ENCODE measurements around the gene SPTLC2. TPM values are rescaled to one million over a fixed set of nuclear protein-coding genes. Genes with fewer than 3 reads are reported as not detected.
A peak's percentile ranks its signal among the peaks of the same experiment; 100 is the strongest.
"Not testable (repeated sequence)": the region's sequence is repeated elsewhere in the genome, so short reads cannot be mapped to it uniquely, and the experiment has no call there.

SPTLC2 gene
- total RNA-seq, 2 experiments from 2014 or later: 23.6 to 23.9 TPM

DNA sequence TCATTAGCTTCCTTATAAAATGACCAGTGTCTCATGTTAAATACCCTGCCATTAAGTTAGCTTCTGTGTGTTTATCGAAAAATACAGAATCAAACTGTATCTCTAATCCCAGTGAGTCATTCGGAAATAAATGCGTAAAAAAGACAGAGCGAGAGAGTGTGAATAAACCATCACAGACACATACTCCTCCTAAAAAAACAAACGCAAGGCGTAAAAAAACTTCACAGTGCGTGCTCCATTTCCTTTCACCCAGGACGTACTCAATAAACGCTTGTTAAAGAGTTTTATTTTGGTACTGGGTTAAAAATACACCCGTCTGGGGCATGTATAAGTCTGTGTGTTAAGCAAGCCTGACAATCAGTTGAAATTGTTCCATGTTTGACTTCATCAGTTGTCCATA is 59.0 kb downstream of the SPTLC2 start:
- Mint-ChIP-seq H3K27ac (no peak overlapping the region), H3K9me3 (no peaks in the 10 kb centered on the region), H3K4me3 (no peak overlapping the region), H3K27me3 (no peaks in the 10 kb centered on the region), H3K4me1 (ENCODE audit: low read depth) (peaks cover 9% of the 10 kb centered on the region), H3K36me3 (peaks cover 12% of the 10 kb centered on the region)
- no peak for DNase-seq
- POLR2A ChIA-PET: no interaction called here
- intact Hi-C loops (cut with micrococcal nuclease): no loop called here
- CTCF ChIA-PET: no interaction called here

DNA sequence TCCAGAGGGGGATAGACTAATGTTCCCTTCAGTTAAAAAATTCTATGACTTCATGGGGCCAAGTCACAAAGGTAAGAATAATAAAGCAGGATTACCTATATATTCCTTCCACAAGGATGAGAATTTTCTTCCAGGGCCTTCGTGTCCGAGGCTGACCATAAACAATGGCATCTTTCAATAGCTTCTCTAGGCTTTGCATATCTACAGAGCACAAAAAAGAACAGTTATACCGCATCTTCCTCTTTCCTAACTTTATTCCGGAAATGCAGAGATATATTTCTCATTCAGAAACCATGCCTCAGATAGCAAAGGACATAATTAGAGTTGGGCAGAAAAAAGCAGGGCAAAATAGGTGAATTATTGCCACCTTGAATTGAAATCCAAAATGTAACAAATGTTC is 59.5 kb downstream of the SPTLC2 start:
- Mint-ChIP-seq H3K27me3 (no peaks in the 10 kb centered on the region), H3K4me1 (ENCODE audit: low read depth) (peaks cover 9% of the 10 kb centered on the region), H3K27ac (no peak overlapping the region), H3K36me3 (peaks cover 12% of the 10 kb centered on the region), H3K9me3 (no peaks in the 10 kb centered on the region), H3K4me3 (no peak overlapping the region)
- intact Hi-C loops (cut with micrococcal nuclease): no loop called here
- POLR2A ChIA-PET: no interaction called here
- no peak for DNase-seq
- CTCF ChIA-PET: no interaction called here

DNA sequence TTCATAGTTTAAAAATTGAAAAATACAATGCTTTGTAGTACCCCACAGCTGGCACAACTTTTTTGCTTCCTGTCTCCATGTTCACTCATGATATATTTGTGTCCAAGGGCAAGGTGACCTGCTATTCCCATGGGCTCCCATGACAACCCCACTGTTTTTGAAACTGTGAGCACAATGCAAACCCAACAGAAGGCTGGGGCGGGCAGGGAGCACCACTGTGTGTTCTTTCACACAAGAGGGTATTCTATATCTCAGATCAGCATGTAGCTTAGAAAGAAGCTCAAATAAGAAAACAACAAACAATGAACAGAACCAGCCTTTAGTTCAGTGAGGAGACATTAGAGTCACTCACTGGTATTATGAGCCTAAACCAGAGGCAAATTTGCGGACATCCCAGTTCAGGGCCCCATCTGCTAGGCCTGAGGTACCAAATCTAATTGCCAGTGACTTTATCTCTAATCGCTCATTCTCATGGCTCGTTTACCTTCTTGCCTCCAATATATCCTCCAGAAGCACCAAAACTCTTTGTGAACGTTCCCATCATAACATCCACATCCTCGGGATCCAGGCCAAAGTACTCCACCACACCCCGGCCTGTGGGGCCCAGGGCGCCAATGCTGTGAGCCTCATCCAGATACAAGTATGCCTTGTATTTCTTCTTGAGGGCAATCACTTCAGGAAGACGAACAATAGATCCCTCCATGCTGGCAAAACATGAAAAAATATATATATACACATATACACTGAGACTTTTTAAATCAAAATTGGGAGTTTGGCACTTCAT is 61.4 kb downstream of the SPTLC2 start:
- CTCF ChIA-PET: no interaction called here

DNA sequence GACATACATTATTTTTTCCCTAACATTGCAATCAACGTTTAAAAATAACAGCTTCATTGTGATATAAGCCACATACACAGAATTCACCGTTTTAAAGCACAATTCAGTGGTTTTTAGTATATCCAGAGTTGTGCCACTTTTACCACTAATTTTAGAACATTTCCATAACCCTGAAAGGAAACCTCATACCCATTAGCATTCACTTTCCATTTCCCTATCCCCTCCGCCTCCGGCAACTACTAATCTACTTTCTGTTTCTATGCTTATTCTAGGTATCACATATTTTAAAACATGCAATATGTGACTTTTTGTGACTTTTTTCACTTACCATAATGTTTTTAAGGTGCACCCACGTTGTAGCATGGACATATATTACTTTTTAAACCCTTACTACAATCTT is 62.2 kb downstream of the SPTLC2 start:
- peaks cover 10% of the 10 kb centered on the region for H3K36me3 Mint-ChIP-seq
- ChIA-PET CTCF (no interaction called here), POLR2A (no interaction called here)
- DNase-seq: no peak
- H3K9me3 Mint-ChIP-seq: no peaks in the 10 kb centered on the region
- no peaks in the 10 kb centered on the region for H3K27me3 Mint-ChIP-seq
- peak overlapping the region; percentile 18 for H3K27ac Mint-ChIP-seq
- peaks cover 9% of the 10 kb centered on the region for H3K4me1 Mint-ChIP-seq (ENCODE audit: low read depth)
- intact Hi-C loops (cut with micrococcal nuclease): no loop called here
- H3K4me3 Mint-ChIP-seq: no peak overlapping the region

More for the DNA sequence above, 61.4 kb downstream of the SPTLC2 start:
- intact Hi-C loops (cut with micrococcal nuclease): no loop called here
- Mint-ChIP-seq H3K27ac (peak overlapping the region; percentile 57), H3K9me3 (no peaks in the 10 kb centered on the region), H3K27me3 (no peaks in the 10 kb centered on the region), H3K4me3 (no peak overlapping the region), H3K4me1 (ENCODE audit: low read depth) (peaks cover 9% of the 10 kb centered on the region), H3K36me3 (peaks cover 10% of the 10 kb centered on the region)
- POLR2A ChIA-PET: no interaction called here
- no peak for DNase-seq

DNA sequence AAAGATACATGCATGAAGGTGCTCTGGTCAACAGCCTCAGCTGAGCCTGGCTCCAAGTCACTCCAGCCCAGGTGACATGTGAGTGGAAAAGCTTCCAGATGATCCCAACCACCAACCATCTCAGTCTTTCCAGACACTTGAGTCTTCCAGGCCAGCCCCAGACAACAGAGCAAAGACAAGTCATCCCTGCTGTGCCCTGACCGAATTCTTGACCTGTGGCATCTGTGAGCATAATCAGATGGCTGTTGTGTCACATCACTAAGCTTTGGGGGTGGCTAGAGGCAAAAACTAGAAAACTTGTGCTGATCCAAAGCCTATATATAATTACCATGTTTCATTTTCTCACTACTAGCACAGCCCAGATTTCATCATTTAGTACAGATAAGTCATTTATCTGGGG is 67.0 kb downstream of the SPTLC2 start:
- Mint-ChIP-seq H3K36me3 (peaks cover 18% of the 10 kb centered on the region), H3K4me3 (no peak overlapping the region), H3K27me3 (no peaks in the 10 kb centered on the region), H3K4me1 (ENCODE audit: low read depth) (peaks cover 5% of the 10 kb centered on the region), H3K27ac (no peak overlapping the region), H3K9me3 (no peaks in the 10 kb centered on the region)
- CTCF ChIA-PET: no interaction called here
- POLR2A ChIA-PET: no interaction called here
- intact Hi-C loops (cut with micrococcal nuclease): no loop called here
- DNase-seq: no peak

DNA sequence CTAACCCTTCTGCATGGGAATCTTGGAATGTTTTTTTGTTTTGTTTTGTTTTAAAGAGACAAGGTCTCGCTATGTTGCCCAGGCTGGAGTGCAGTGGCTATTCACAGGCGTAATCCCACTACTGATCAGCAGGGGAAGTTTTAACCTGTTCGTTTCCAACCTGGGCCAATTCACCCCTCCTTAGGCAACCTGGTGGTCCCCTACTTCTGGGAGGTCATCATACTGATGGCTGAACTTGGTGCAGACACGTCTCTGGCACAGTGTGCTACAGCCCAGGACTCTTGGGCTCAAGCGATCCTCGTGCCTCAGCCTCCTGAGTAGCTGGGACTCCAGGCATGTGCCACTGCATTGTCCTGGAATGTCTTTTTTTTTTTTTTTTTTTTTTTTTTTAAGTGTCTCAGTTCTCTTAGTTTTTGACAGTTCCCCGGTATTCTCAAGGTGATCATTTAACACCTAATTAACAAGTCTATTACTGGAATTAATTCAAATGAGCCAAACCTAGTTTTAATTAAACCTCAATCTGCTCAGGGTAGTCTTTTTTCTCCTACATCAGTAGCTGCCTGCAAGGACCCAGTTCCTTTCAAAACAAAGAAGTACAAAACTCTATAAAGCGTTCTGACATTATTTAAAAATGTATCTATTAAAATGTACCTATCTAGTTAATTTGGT is 68.8 kb downstream of the SPTLC2 start:
- Mint-ChIP-seq H3K27me3 (no peaks in the 10 kb centered on the region), H3K27ac (no peak overlapping the region), H3K36me3 (peaks cover 16% of the 10 kb centered on the region), H3K4me3 (no peak overlapping the region), H3K9me3 (no peaks in the 10 kb centered on the region), H3K4me1 (ENCODE audit: low read depth) (no peaks in the 10 kb centered on the region)
- POLR2A ChIA-PET: no interaction called here
- no peak for DNase-seq
- CTCF ChIA-PET: no interaction called here
- intact Hi-C loops (cut with micrococcal nuclease): no loop called here

DNA sequence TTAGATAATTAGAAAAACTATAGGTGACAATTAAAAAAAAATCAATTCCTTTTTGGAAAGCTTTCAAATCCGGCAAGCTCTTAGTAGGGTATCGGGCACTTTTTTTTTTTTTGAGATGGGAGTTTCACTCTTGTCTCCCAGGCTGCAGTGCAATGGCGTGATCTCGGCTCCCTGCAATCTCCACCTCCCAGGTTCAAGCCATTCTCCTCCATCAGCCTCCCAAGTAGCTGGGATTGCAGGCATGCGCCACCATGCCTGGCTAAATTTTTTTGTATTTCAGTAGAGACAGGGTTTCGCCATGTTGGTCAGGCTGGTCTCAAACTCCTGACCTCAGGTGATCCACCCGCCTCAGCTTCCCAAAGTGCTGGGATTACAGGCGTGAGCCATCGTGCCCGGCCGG is 71.3 kb downstream of the SPTLC2 start:
- H3K27me3 Mint-ChIP-seq; H3K4me1 Mint-ChIP-seq (ENCODE audit: low read depth); POLR2A ChIA-PET; H3K9me3 Mint-ChIP-seq; H3K27ac Mint-ChIP-seq; intact Hi-C loops (cut with micrococcal nuclease); H3K4me3 Mint-ChIP-seq; CTCF ChIA-PET; DNase-seq: not testable (repeated sequence)
- peaks cover 13% of the 10 kb centered on the region for H3K36me3 Mint-ChIP-seq

DNA sequence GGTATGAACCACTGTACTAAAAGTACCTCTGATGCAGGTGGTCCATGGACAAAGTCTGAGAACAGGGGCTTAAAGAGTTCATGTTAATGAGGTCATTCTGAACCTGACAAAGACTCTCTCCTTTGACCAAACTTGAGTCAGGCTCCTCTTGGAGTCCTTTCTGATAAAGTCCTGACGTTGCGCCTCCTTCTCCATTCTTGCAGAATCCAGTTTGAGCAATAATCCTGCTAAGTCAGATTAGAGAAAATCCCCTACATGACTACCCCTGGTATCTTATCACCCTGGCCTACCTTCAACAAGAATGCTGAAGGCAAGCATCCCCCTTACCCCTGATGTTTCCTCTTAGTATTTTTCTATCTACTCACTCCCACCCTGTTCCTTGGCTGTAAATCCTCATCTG is 71.9 kb downstream of the SPTLC2 start:
- Mint-ChIP-seq H3K36me3 (peaks cover 13% of the 10 kb centered on the region), H3K9me3 (no peaks in the 10 kb centered on the region), H3K4me3 (no peak overlapping the region), H3K27ac (no peak overlapping the region), H3K4me1 (ENCODE audit: low read depth) (no peaks in the 10 kb centered on the region), H3K27me3 (no peaks in the 10 kb centered on the region)
- no peak for DNase-seq
- POLR2A ChIA-PET: no interaction called here
- intact Hi-C loops (cut with micrococcal nuclease): no loop called here
- CTCF ChIA-PET: no interaction called here

DNA sequence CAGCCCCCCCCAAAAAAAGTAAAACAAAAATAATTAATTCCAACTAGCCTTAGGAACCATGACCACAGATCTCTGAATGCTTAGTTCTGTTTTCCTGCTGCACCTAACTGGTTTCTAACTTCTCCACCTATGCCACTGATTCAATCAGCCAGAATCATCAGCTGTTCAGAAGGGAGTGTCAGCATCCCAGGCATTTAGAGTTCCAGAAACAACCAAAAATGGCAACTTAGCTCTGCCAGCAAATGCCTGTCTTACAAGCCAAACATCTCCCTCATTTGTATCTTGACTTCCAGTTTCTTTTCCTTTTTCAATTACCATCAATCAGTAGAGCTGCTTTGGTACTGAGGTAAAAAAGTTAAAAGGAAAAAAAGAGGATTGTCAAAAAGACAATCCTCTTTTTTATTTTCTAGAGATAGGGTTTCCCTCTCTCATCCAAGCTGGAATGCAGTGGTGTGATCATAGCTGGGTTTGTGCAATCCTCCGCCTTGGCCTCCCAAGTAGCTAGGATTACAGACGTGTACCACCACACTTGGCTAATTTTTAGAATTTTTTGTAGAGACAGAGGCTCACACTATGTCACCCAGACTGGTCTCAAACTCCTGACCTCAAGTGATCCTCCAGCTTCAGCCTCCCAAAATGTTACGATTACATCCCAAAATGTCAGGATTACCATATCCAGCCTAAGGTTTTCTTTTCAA is 72.7 kb downstream of the SPTLC2 start:
- ChIA-PET POLR2A (no interaction called here), CTCF (interaction anchor here (1.0 kb wide), 1 partner anchor 85 kb away, joined by 5 read pairs; no protein-coding TSS in a partner anchor)
- Mint-ChIP-seq H3K27ac (no peak overlapping the region), H3K4me1 (ENCODE audit: low read depth) (no peaks in the 10 kb centered on the region), H3K36me3 (peaks cover 13% of the 10 kb centered on the region), H3K27me3 (no peaks in the 10 kb centered on the region), H3K4me3 (no peak overlapping the region), H3K9me3 (no peaks in the 10 kb centered on the region)
- intact Hi-C loops (cut with micrococcal nuclease): no loop called here
- no peak for DNase-seq

DNA sequence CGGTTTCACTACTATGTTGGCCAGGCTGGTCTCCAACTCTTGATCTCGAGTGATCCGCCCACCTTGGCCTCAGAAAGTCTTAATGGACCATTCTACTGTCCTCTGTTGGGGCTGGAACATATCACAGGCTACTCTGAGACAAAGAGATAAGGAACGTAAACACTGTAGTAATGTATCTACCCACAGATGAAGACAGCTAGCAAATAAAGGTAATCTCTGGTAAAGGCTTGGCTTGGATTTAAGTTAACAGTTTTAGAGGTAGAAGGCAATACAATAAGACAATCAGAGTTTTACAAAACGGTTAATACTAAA is 73.2 kb downstream of the SPTLC2 start:
- ChIA-PET POLR2A (no interaction called here), CTCF (interaction anchor here (1.0 kb wide), 1 partner anchor 84 kb away, joined by 5 read pairs; no protein-coding TSS in a partner anchor)
- H3K4me1 Mint-ChIP-seq (ENCODE audit: low read depth): no peaks in the 10 kb centered on the region
- intact Hi-C loops (cut with micrococcal nuclease): no loop called here
- H3K36me3 Mint-ChIP-seq: peaks cover 11% of the 10 kb centered on the region
- H3K9me3 Mint-ChIP-seq: no peaks in the 10 kb centered on the region
- no peak for DNase-seq
- H3K4me3 Mint-ChIP-seq: no peak overlapping the region
- H3K27ac Mint-ChIP-seq: no peak overlapping the region
- no peaks in the 10 kb centered on the region for H3K27me3 Mint-ChIP-seq

DNA sequence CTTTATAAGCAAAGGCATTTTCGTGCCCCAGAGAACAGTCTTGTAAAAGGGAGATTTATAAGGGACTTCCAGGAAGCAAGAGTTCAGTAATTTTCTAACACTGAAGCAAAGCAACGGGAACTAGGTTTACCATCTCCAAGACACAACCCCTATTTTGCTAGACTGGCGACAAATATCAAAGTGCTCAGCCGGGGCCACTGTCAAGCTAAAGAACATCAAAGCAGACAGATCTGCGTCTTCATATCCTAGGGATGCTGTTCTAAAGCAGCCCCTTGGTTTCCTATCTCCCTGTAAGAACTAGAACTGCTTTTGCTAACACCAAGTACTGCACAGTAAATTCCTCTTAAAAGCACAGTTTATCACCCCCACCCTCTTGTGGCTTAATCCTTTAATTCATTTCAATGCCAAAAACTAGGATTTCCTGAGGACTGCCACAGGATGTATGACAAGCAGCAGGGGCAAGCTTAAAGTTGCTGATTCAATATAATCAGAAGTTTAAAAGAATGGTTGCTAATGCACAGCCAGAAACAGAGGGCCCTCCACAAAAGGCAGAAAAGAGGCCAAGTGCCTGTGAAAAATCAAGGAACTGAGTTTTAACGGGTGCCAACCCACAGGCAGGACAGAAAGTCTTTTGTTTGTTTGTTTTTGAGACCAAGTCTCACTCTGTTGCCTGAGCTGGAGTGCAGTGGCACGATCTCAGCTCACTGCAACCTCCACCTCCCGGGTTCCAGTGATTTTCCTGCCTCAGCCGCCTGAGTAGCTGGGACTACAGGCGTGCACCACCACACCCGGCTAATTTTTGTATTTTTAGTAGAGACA is 73.8 kb downstream of the SPTLC2 start:
- Mint-ChIP-seq H3K27ac (no peak overlapping the region), H3K4me1 (ENCODE audit: low read depth) (no peaks in the 10 kb centered on the region), H3K27me3 (no peaks in the 10 kb centered on the region), H3K9me3 (no peaks in the 10 kb centered on the region), H3K4me3 (no peak overlapping the region), H3K36me3 (peaks cover 9% of the 10 kb centered on the region)
- CTCF ChIA-PET: interaction anchor here (0.6 to 1.0 kb wide), 2 partner anchors 84 to 230 kb away, joined by 4 to 5 read pairs; no protein-coding TSS in a partner anchor
- intact Hi-C loops (cut with micrococcal nuclease): no loop called here
- DNase-seq: no peak
- POLR2A ChIA-PET: no interaction called here

DNA sequence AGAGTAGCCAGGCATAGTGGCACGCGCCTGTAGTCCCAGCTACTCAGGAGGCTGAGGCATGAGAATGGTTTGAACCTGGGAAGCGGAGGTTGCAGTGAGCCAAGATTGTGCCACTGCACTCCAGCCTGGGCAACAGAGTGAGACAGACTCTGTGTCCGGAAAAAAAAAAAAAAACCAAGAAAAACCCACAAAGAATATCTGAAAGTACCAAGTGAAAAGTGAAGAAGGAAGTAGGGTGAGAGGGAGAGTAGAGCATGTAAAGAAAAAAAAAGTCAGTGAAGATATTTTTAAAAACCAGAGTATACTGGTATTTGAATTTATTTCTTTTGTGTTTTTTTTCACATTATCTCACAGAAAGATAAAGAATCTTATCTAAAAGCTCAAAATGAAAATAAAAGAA is 74.5 kb downstream of the SPTLC2 start:
- POLR2A ChIA-PET: no interaction called here
- intact Hi-C loops (cut with micrococcal nuclease): no loop called here
- DNase-seq: no peak
- Mint-ChIP-seq H3K36me3 (peaks cover 9% of the 10 kb centered on the region), H3K4me1 (ENCODE audit: low read depth) (no peaks in the 10 kb centered on the region), H3K9me3 (no peaks in the 10 kb centered on the region), H3K4me3 (no peak overlapping the region), H3K27me3 (no peaks in the 10 kb centered on the region), H3K27ac (no peak overlapping the region)
- CTCF ChIA-PET: interaction anchor here (0.6 kb wide), 1 partner anchor 229 kb away, joined by 4 read pairs; no protein-coding TSS in a partner anchor
